Right renal pelvis (tissue), 4 donors: ENCODE results near the gene PPP1R14D. TPM values are rescaled to one million over a fixed set of nuclear protein-coding genes. Genes with fewer than 3 reads are reported as not detected.

Experiments
- DNase-seq, 4 donors: peaks; one replicate each; pipeline ENCODE4 v3.0.0-alpha.2; 2013; ENCODE audit warnings: low read depth in 4 of 4, low spot score in 3 of 4, missing footprints in 1 of 4
- polyA plus RNA-seq, 4 donors: library from polyadenylated mRNA; unstranded; fragments of 120-200 nt; gene quantifications; one replicate each; pipeline ENCODE4 v1.2.1, GENCODE V29; 2013; ENCODE audit not compliant: insufficient read length in 4 of 4

The PPP1R14D gene
- polyA plus RNA-seq, 4 donors: 0.46 to 0.61 (median 0.52) TPM

- no peak for DNase-seq
These were observed 4.8 kb downstream of the PPP1R14D start for GRCh38 chr15:40823572-40824343.

- no peak for DNase-seq
These were observed 7.3 kb downstream of the PPP1R14D start for GRCh38 chr15:40821195-40821594.

GRCh38 chr15:40819048-40819447, 9.5 kb downstream of the PPP1R14D start:
- no peak for DNase-seq

- DNase-seq: peak in 1 of 4 donors; percentile 36
These were observed 13.3 kb downstream of the PPP1R14D start for GRCh38 chr15:40815042-40815698.

GRCh38 chr15:40812721-40813425, 15.6 kb downstream of the PPP1R14D start:
- DNase-seq: no peak

- no peak for DNase-seq
These were observed 19.6 kb downstream of the PPP1R14D start for GRCh38 chr15:40808861-40809450.

GRCh38 chr15:40807888-40808461, 20.5 kb downstream of the PPP1R14D start:
- peak in 1 of 4 donors; percentile 26 for DNase-seq

GRCh38 chr15:40807028-40807887, 21.2 kb downstream of the PPP1R14D start, which contains the start of the genes DNAJC17 and ZFYVE19:
Gene DNAJC17, minus strand, starts transcription at chr15:40807473. Its CDS starts 27 bp downstream, at chr15:40807446.
Gene ZFYVE19, plus strand, starts transcription at chr15:40807089. Its CDS starts 501 bp downstream, at chr15:40807590.
- DNase-seq: peak; percentile 92 to 97 (median 94)

- DNase-seq: no peak
These were observed 21.9 kb downstream of the PPP1R14D start for GRCh38 chr15:40806672-40807027.

- DNase-seq: no peak
These were observed 24.8 kb downstream of the PPP1R14D start for GRCh38 chr15:40803688-40804087.

GRCh38 chr15:40803076-40803475, 25.4 kb downstream of the PPP1R14D start:
- no peak for DNase-seq

- no peak for DNase-seq
These were observed 29.0 kb downstream of the PPP1R14D start for GRCh38 chr15:40799523-40799922.

- DNase-seq: no peak
These were observed 32.0 kb downstream of the PPP1R14D start for GRCh38 chr15:40796512-40796911.

GRCh38 chr15:40796041-40796440, 32.5 kb downstream of the PPP1R14D start:
- DNase-seq: no peak

GRCh38 chr15:40793216-40793989, 35.1 kb downstream of the PPP1R14D start:
- DNase-seq: no peak

- DNase-seq: no peak
These were observed 36.1 kb downstream of the PPP1R14D start for GRCh38 chr15:40792394-40792793.

GRCh38 chr15:40790718-40791117, 37.8 kb downstream of the PPP1R14D start:
- no peak for DNase-seq

GRCh38 chr15:40789999-40790398, 38.5 kb downstream of the PPP1R14D start:
- no peak for DNase-seq

GRCh38 chr15:40789119-40789518, 39.4 kb downstream of the PPP1R14D start:
- no peak for DNase-seq
